Measurements from ENCODE around the gene C1orf210.

DNA sequence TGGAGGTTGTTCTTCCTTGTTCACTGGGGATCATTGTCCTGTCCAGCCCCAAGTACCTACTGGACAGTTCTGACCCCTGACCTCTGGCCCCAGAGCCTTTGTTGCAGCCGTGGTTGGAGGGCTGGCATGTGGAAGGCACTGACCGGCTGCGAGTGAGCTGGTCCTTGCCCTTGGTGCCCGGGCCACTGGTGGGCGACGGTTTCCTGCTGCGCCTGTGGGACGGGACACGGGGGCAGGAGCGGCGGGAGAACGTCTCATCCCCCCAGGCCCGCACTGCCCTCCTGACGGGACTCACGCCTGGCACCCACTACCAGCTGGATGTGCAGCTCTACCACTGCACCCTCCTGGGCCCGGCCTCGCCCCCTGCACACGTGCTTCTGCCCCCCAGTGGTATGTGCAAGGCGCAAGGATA is 26.8 kb upstream of the C1orf210 start:
- TF ChIP-seq, protein P1, sequence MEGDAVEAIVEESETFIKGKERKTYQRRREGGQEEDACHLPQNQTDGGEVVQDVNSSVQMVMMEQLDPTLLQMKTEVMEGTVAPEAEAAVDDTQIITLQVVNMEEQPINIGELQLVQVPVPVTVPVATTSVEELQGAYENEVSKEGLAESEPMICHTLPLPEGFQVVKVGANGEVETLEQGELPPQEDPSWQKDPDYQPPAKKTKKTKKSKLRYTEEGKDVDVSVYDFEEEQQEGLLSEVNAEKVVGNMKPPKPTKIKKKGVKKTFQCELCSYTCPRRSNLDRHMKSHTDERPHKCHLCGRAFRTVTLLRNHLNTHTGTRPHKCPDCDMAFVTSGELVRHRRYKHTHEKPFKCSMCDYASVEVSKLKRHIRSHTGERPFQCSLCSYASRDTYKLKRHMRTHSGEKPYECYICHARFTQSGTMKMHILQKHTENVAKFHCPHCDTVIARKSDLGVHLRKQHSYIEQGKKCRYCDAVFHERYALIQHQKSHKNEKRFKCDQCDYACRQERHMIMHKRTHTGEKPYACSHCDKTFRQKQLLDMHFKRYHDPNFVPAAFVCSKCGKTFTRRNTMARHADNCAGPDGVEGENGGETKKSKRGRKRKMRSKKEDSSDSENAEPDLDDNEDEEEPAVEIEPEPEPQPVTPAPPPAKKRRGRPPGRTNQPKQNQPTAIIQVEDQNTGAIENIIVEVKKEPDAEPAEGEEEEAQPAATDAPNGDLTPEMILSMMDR (conservative IDR thresholded peaks at IDR 0.05) = no peak
- TF ChIP-seq ZFX (IDR thresholded peaks at IDR 0.05) = no peak

Data from C4-2B (cell line).